KMS-11 (cell line): ENCODE measurements around the gene PLA2G4F.

ENCODE experiments used
- H2AFZ ChIP-seq: fragments of 200-600 bp; sonication (generic); 2 replicates; pipeline ENCODE4 v1.6.1; 2016; ENCODE audit warnings: antibody characterized with exemption, mixed run types, low read depth
- H3K27ac ChIP-seq: fragments of 200-600 bp; sonication (generic); 2 replicates; pipeline ENCODE4 v1.6.1; 2016; ENCODE audit warnings: mild to moderate bottlenecking, mixed run types
- H3K27me3 ChIP-seq: fragments of 200-600 bp; sonication (generic); 2 replicates; pipeline ENCODE4 v1.6.1; 2017; ENCODE audit warnings: mild to moderate bottlenecking, low read depth, mixed run types, moderate library complexity; ENCODE audit not compliant: insufficient read depth
- H3K36me3 ChIP-seq: fragments of 200-600 bp; sonication (generic); 2 replicates; pipeline ENCODE4 v1.6.1; 2017; ENCODE audit warnings: mild to moderate bottlenecking, mixed run types; ENCODE audit not compliant: insufficient read depth
- H3K4me1 ChIP-seq: fragments of 200-600 bp; sonication (generic); 2 replicates; pipeline ENCODE4 v1.6.1; 2016; ENCODE audit warnings: mild to moderate bottlenecking, low read depth, mixed run types; ENCODE audit not compliant: poor library complexity, severe bottlenecking
- H3K4me2 ChIP-seq: fragments of 200-600 bp; sonication (generic); 2 replicates; pipeline ENCODE4 v1.7.0; 2016; ENCODE audit warnings: mild to moderate bottlenecking, mixed run types
- H3K4me3 ChIP-seq: fragments of 200-600 bp; sonication (generic); IDR thresholded peaks from 2 replicates; pipeline ENCODE4 v1.6.1; 2017; ENCODE audit warnings: low read depth, low read length, mixed read lengths; ENCODE audit not compliant: insufficient read depth
- H3K79me2 ChIP-seq: fragments of 200-600 bp; sonication (generic); 2 replicates; pipeline ENCODE4 v1.6.1; 2016; ENCODE audit warnings: low read depth, mixed run types; ENCODE audit not compliant: insufficient read depth
- H3K9ac ChIP-seq: fragments of 200-600 bp; sonication (generic); 2 replicates; pipeline ENCODE4 v1.6.1; 2016; ENCODE audit warnings: mild to moderate bottlenecking, mixed run types
- H4K20me1 ChIP-seq: fragments of 200-600 bp; sonication (generic); 2 replicates; pipeline ENCODE4 v1.6.1; 2016; ENCODE audit warnings: mild to moderate bottlenecking, mixed run types; ENCODE audit not compliant: insufficient read depth
- TF ChIP-seq, protein P1 (sequence below): fragments of 200-600 bp; sonication (generic); conservative IDR thresholded peaks from 2 replicates; pipeline ENCODE4 v1.6.1; 2017; ENCODE audit warnings: low read depth, mild to moderate bottlenecking, antibody characterized with exemption, low read length, moderate library complexity, mixed read lengths

PLA2G4F gene

DNA sequence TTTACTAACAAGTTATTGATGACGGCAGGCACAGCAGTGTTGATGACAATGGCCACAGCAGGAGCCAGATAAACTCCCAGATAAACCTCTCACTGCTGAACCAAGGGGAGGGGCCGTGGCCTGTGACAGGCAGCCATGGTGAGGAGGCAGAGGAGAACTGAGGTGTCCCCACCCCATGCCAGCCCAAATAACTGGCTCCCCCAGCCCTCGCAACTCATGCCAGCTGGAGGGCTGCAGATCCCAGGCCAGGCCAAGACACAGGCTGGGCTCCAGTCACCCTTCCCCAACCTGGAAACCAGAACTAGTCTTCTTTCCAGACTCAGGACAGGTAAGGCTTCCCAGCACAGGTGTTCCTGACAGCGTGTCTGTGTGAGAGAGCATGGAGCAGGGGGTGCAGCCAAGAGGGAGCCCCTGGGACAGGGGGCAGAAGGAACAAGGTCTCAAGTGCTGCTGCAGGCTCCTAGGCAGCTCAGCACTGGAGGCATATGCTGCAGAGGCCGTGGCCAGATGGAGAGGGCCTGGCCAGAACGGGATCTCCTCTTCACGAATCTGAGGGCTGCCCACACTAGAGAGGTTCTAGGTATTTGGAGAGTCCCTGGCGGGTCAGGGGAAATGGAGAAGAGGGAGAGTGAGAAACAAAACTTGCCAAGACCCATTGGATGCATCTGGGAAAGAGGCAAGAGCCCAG, 15.9 kb downstream of the PLA2G4F start:
- TF ChIP-seq, protein P1, sequence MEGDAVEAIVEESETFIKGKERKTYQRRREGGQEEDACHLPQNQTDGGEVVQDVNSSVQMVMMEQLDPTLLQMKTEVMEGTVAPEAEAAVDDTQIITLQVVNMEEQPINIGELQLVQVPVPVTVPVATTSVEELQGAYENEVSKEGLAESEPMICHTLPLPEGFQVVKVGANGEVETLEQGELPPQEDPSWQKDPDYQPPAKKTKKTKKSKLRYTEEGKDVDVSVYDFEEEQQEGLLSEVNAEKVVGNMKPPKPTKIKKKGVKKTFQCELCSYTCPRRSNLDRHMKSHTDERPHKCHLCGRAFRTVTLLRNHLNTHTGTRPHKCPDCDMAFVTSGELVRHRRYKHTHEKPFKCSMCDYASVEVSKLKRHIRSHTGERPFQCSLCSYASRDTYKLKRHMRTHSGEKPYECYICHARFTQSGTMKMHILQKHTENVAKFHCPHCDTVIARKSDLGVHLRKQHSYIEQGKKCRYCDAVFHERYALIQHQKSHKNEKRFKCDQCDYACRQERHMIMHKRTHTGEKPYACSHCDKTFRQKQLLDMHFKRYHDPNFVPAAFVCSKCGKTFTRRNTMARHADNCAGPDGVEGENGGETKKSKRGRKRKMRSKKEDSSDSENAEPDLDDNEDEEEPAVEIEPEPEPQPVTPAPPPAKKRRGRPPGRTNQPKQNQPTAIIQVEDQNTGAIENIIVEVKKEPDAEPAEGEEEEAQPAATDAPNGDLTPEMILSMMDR, result no peak
- Histone ChIP-seq H3K4me1 (no peaks in the 10 kb centered on the region), H3K4me2 (no peak overlapping the region), H3K79me2 (no peaks in the 10 kb centered on the region), H3K27ac (no peak overlapping the region), H3K36me3 (no peaks in the 10 kb centered on the region), H3K4me3 (no peak overlapping the region), H4K20me1 (no peaks in the 10 kb centered on the region), H2AFZ (no peak overlapping the region), H3K27me3 (0 out of 2 replicates have a peak, but pooled peaks cover 2% of the 10 kb centered on the region), H3K9ac (no peak overlapping the region)

DNA sequence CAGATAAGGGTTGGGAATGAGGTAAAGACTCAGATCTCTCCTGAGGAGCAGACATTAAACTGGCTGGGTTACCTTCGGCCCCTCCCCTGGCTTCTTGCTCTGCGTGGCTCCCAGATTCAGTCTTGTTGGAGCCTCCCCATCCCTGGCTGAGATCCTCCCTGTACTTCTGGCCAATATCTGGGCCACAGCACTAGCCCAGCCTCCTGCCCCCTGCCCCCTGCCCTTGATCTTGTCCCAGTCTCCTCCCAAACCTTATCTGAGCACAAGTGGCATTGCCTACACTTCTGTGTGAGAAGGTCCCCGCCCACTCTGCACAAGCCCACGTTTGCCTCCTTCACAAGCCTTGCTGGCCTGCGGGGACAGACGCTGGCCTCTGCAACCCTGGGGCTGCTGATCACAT, 16.8 kb downstream of the PLA2G4F start:
- no peaks in the 10 kb centered on the region for H4K20me1 ChIP-seq
- H3K4me3 ChIP-seq, result no peak overlapping the region
- 0 out of 2 replicates have a peak, but pooled peaks cover 2% of the 10 kb centered on the region for H3K27me3 ChIP-seq
- H3K4me2 ChIP-seq, result no peak overlapping the region
- no peak overlapping the region for H3K9ac ChIP-seq
- TF ChIP-seq, protein P1, result no peak
- H2AFZ ChIP-seq, result no peak overlapping the region
- no peaks in the 10 kb centered on the region for H3K36me3 ChIP-seq
- H3K79me2 ChIP-seq, result no peaks in the 10 kb centered on the region
- no peak overlapping the region for H3K27ac ChIP-seq
- H3K4me1 ChIP-seq, result no peaks in the 10 kb centered on the region

DNA sequence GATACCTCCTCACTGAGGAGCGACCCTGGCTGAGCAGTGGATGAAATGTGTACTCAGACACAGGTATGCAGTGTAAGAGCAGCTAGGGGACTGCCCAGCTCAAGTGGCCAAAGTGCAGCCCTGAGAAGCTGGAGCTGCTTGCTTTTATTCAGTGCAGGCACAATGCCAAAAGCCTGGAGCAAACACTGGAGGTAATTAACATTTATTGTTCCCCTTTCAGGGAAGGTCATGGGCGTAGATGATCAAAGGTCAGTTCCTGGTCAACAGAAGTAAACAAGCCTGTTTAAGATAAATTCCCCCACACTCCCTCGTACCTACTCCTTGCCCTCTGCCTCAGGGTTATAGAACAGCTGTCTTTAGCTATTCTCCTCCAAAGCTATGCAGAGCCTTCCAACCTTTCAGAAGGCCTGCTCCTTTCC, 17.5 kb downstream of the PLA2G4F start:
- Histone ChIP-seq H2AFZ (no peak overlapping the region), H3K4me2 (no peak overlapping the region), H3K36me3 (no peaks in the 10 kb centered on the region), H3K4me3 (no peak overlapping the region), H3K79me2 (no peaks in the 10 kb centered on the region), H3K27ac (no peak overlapping the region), H4K20me1 (no peaks in the 10 kb centered on the region), H3K27me3 (no peaks in the 10 kb centered on the region), H3K9ac (no peak overlapping the region), H3K4me1 (no peaks in the 10 kb centered on the region)
- TF ChIP-seq, protein P1, result no peak

DNA sequence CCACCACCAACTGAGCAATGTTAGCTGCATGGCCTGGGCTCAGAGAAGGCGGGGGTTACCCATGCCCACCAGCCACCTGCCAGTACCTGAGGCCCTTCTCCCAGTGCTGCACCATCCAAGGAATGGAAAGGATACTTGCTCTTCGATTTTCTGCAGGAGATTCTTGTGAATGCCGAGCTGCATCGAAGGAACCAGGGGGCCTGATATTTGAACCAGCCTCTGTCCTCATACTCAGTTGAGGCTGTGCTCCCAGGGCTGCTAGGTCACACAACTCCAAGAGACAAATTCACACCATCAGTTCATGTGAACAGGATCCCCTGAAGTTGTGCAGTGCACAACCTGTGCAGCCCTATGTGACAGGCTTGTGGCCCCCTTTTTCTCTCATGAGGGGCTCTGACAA, 18.0 kb downstream of the PLA2G4F start:
- H3K4me3 ChIP-seq, result no peak overlapping the region
- H3K79me2 ChIP-seq, result no peaks in the 10 kb centered on the region
- H3K36me3 ChIP-seq, result no peaks in the 10 kb centered on the region
- H3K4me1 ChIP-seq, result no peaks in the 10 kb centered on the region
- no peak overlapping the region for H3K27ac ChIP-seq
- no peaks in the 10 kb centered on the region for H3K27me3 ChIP-seq
- H4K20me1 ChIP-seq, result no peaks in the 10 kb centered on the region
- no peak overlapping the region for H2AFZ ChIP-seq
- H3K9ac ChIP-seq, result no peak overlapping the region
- H3K4me2 ChIP-seq, result no peak overlapping the region
- TF ChIP-seq, protein P1, result no peak
